Fibroblast of lung (primary cell): ENCODE results near the gene SEC23A.

Experiments used
- CTCF ChIP-seq, 2 donors: IDR thresholded peaks in 1 of 2; conservative IDR thresholded peaks in 1 of 2; 1 replicate in 1 of 2; 2 replicates in 1 of 2; pipeline ENCODE4 v1.5.1; 2011 to 2012; ENCODE audit warnings: low read length in 2 of 2, control low read depth in 1 of 2, inconsistent platforms in 1 of 2, low read depth in 1 of 2, mild to moderate bottlenecking in 1 of 2
- EZH2 ChIP-seq: IDR thresholded peaks from 2 replicates; pipeline ENCODE4 v1.5.1; 2012; ENCODE audit warnings: low read length, control low read depth, mild to moderate bottlenecking; ENCODE audit errors: missing control alignments

DNA sequence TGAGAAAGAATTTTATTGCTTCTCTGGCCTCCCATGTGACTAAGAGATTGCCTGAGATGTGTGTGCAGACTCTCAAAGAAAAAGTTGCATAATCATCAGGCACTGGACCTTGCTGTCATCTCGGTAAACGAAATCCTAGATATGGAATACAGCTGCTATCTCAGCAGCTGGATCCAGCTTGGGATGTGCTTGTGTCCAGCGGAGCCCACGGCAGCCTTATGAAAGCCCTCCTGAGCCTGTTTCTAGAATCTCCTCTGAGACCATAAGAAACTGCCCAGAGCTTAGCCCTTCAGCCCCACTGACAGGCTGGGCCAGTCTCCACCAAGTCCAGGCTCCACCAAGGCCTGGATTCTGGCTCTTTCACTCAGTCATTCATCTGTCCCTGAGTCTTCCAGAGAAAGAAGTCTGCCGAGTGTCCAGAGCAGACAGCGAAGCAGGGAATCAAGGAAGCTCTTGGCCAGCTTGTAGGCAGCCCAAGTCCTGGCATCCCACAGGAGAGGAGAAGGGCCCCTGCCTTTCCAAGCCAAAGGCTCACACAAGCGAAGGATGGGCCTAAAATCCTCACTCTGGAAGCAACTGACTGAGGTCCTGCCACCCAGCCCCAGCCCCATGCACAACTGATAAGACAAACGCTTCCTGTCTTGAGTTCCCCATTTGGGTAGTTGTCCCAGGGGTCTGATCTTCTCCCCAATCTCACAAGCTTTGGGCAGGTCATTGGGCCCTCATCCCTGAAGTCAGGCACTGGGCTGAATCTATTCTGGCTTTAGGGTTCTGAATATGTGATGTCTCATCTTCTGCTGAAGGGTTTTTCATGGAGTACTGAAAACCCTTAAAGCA is 97.8 kb downstream of the SEC23A start:
- TF ChIP-seq CTCF (conservative IDR thresholded peaks at IDR 0.05 in 1 of 2, IDR thresholded peaks at IDR 0.05 in 1 of 2; ENCODE audit: low read depth in 1 of 2, low read length in 2 of 2) (no peak), EZH2 (no peak)
